Measurements from ENCODE around the gene STRA6. TPM values are rescaled to one million over a fixed set of nuclear protein-coding genes. Genes with fewer than 3 reads are reported as not detected.

STRA6 gene, protein sequence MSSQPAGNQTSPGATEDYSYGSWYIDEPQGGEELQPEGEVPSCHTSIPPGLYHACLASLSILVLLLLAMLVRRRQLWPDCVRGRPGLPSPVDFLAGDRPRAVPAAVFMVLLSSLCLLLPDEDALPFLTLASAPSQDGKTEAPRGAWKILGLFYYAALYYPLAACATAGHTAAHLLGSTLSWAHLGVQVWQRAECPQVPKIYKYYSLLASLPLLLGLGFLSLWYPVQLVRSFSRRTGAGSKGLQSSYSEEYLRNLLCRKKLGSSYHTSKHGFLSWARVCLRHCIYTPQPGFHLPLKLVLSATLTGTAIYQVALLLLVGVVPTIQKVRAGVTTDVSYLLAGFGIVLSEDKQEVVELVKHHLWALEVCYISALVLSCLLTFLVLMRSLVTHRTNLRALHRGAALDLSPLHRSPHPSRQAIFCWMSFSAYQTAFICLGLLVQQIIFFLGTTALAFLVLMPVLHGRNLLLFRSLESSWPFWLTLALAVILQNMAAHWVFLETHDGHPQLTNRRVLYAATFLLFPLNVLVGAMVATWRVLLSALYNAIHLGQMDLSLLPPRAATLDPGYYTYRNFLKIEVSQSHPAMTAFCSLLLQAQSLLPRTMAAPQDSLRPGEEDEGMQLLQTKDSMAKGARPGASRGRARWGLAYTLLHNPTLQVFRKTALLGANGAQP
- polyA plus RNA-seq (ENCODE audit: low read depth in 6 of 6), result not detected

GRCh38 chr15:74202452-74203401 lies at the start of gene STRA6:
TSS of gene STRA6 (minus strand) at chr15:74202787. CDS start at chr15:74202267, 520 bp downstream.
- H3K27ac Mint-ChIP-seq, result no peak within 1 kb of the TSS
- H3K4me1 Mint-ChIP-seq, result no peaks in the 10 kb centered on the region
- peaks cover 10 to 43% (median 37%) of the 10 kb centered on the region in 3 donors for H3K27me3 Mint-ChIP-seq
- DNase-seq (no peak), ATAC-seq (ENCODE audit: low read depth in 2 of 2) (no peak)
- H3K9me3 Mint-ChIP-seq, result peaks cover 0 to 2% (median 0%) of the 10 kb centered on the region in 7 donors
- H3K4me3 Mint-ChIP-seq, result no peak within 1 kb of the TSS
- H3K36me3 Mint-ChIP-seq, result no peaks in the 10 kb centered on the region

DNA sequence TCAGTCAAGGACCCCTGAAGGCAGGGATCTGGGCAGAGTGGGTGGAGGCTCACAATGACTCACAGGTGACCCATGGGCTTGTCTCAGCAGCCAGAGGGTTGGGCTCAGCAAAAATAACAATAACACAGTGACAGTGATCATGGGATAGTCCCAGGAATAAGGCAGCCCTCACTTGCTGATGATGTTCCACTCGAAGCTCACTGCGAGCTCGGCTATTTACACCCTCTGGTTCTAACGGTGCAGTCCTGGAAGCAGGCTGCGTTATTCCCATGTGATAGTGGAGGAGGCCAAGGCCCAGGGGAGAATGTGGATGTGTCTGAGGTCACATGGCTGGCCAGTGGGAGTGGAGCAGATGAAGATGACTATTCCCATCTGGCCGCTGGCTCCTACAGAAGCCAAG lies 49.7 kb upstream of the STRA6 start:
- no peaks in the 10 kb centered on the region for H3K4me1 Mint-ChIP-seq
- no peak overlapping the region for H3K27ac Mint-ChIP-seq
- no peaks in the 10 kb centered on the region for H3K9me3 Mint-ChIP-seq
- no peak overlapping the region for H3K4me3 Mint-ChIP-seq
- H3K27me3 Mint-ChIP-seq, result peaks cover 14 to 42% (median 25%) of the 10 kb centered on the region in 3 donors
- H3K36me3 Mint-ChIP-seq, result no peaks in the 10 kb centered on the region
- DNase-seq, result no peak
- no peak for ATAC-seq (ENCODE audit: low read depth in 2 of 2)

- DNase-seq, result no peak
- peak overlapping the region in 1 of 8 donors; percentile 70 for H3K4me3 Mint-ChIP-seq
- H3K9me3 Mint-ChIP-seq, result no peaks in the 10 kb centered on the region
- H3K27me3 Mint-ChIP-seq, result peaks cover 9 to 36% (median 21%) of the 10 kb centered on the region in 3 donors
- peak overlapping the region in 1 of 6 donors; percentile 26 for H3K27ac Mint-ChIP-seq
- no peaks in the 10 kb centered on the region for H3K4me1 Mint-ChIP-seq
- ATAC-seq (ENCODE audit: low read depth in 2 of 2), result no peak
- H3K36me3 Mint-ChIP-seq, result no peaks in the 10 kb centered on the region
Observed at GRCh38 chr15:74251131-74251811, 48.7 kb upstream of the STRA6 start.

- peaks cover 0 to 3% (median 0%) of the 10 kb centered on the region in 3 donors for H3K4me1 Mint-ChIP-seq
- ATAC-seq (ENCODE audit: low read depth in 2 of 2), result no peak
- no peak overlapping the region for H3K4me3 Mint-ChIP-seq
- DNase-seq, result no peak
- H3K9me3 Mint-ChIP-seq, result no peaks in the 10 kb centered on the region
- no peaks in the 10 kb centered on the region for H3K36me3 Mint-ChIP-seq
- H3K27ac Mint-ChIP-seq, result no peak overlapping the region
- H3K27me3 Mint-ChIP-seq, result peaks cover 6 to 38% (median 23%) of the 10 kb centered on the region in 3 donors
Observed at GRCh38 chr15:74250266-74250665, 47.7 kb upstream of the STRA6 start.

GRCh38 chr15:74245342-74245931 lies 42.9 kb upstream of the STRA6 start:
- DNase-seq (no peak), ATAC-seq (ENCODE audit: low read depth in 2 of 2) (no peak)
- Mint-ChIP-seq H3K36me3 (no peaks in the 10 kb centered on the region), H3K27me3 (peaks cover 23 to 56% (median 50%) of the 10 kb centered on the region in 3 donors), H3K27ac (no peak overlapping the region), H3K4me3 (no peak overlapping the region), H3K4me1 (peaks cover 6 to 9% (median 8%) of the 10 kb centered on the region in 3 donors), H3K9me3 (no peaks in the 10 kb centered on the region)

DNA sequence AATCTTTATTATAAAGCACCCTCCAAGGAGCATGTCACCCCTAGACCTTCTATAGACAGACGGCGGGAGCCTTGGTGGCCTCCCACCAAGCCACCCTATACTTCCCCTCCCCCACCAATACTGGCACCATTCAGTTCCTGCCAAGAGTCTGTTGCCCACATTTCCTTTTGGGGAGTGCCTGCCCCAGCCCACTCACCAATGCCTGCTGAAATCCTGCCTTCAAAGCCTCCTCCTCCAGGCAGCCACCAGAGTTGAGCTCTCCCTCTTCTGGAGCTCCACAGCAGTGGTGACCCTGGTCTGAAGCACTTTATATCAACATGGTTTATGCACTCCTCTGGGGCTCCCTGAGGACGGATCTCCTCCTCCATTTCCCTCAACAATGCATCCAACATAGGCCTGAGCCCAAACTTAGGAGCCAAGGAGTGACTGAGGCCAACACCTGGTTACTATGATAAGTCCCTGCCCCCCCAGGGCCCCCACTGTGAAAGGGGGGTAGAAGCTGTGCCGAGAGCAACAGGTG lies 42.3 kb upstream of the STRA6 start:
- no peak overlapping the region for H3K4me3 Mint-ChIP-seq
- no peaks in the 10 kb centered on the region for H3K36me3 Mint-ChIP-seq
- DNase-seq (no peak), ATAC-seq (ENCODE audit: low read depth in 2 of 2) (no peak)
- H3K27me3 Mint-ChIP-seq, result peaks cover 21 to 50% (median 50%) of the 10 kb centered on the region in 3 donors
- no peaks in the 10 kb centered on the region for H3K9me3 Mint-ChIP-seq
- H3K4me1 Mint-ChIP-seq, result peaks cover 6 to 9% (median 8%) of the 10 kb centered on the region in 3 donors
- H3K27ac Mint-ChIP-seq, result no peak overlapping the region

DNA sequence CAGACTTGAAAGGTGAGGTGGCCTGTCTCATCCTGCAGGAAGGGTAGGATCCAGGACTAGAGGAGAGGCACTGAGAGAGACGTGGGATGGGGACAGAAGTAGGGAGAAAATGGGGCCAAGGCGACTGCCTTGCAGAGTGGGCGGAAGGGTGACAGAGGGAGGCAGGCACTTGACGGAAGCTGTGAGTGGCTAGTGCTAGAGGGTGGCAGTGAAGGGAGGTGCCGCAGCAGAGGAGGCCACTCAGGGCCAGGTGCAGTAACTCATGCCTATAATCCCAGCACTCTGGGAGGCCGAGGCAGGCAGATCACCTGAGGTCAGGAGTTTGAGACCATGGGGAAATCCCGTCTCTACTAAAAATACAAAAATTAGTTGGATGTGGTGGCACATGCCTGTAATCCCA lies 40.8 kb upstream of the STRA6 start:
- no peak for ATAC-seq (ENCODE audit: low read depth in 2 of 2)
- Mint-ChIP-seq H3K9me3 (no peaks in the 10 kb centered on the region), H3K27me3 (peaks cover 29 to 50% (median 47%) of the 10 kb centered on the region in 3 donors), H3K4me3 (no peak overlapping the region), H3K27ac (no peak overlapping the region), H3K4me1 (peaks cover 6 to 9% (median 8%) of the 10 kb centered on the region in 3 donors), H3K36me3 (no peaks in the 10 kb centered on the region)
- no peak for DNase-seq

DNA sequence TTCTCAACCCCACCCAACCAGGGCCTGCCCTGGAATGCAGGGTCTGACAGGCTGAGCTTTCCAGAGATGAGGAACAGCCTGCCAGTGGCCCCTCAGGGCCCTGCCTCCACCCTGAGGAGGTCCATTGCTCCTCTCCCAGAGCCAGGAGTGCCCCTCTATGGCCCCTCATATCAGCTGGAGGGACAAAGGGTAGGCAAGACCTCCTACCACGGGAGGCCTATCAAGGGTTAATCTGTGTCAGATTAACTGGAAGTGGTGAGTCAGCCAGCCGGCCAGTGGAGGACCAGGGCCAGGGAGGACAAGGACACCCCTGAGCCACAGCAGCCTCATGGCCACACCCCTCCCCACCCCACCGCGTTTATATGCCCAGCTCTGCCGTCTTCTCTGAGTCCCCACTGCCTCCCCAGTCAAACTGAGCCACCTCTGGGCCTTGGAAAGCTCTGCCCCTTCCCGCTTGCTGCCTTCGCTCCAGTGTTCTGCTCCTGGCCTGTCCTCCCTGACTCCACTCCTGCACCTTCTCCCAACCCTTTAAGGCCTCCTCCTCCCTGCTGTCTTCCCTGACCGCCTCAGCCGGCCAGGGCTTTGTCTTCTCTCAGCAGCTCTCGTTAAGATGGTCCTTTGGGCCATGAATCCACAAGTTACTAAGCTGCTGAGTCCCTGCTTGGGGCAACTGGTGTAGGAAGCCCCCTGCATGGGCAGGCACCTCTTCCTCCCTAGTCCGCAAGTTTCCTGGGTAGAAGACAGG lies 40.0 kb upstream of the STRA6 start:
- peak overlapping the region in 1 of 6 donors; percentile 18 for H3K27ac Mint-ChIP-seq
- H3K27me3 Mint-ChIP-seq, result peaks cover 31 to 50% (median 47%) of the 10 kb centered on the region in 3 donors
- H3K4me1 Mint-ChIP-seq, result peaks cover 6 to 9% (median 8%) of the 10 kb centered on the region in 3 donors
- no peaks in the 10 kb centered on the region for H3K36me3 Mint-ChIP-seq
- ATAC-seq (ENCODE audit: low read depth in 2 of 2) (no peak), DNase-seq (no peak)
- no peak overlapping the region for H3K4me3 Mint-ChIP-seq
- H3K9me3 Mint-ChIP-seq, result no peaks in the 10 kb centered on the region

DNA sequence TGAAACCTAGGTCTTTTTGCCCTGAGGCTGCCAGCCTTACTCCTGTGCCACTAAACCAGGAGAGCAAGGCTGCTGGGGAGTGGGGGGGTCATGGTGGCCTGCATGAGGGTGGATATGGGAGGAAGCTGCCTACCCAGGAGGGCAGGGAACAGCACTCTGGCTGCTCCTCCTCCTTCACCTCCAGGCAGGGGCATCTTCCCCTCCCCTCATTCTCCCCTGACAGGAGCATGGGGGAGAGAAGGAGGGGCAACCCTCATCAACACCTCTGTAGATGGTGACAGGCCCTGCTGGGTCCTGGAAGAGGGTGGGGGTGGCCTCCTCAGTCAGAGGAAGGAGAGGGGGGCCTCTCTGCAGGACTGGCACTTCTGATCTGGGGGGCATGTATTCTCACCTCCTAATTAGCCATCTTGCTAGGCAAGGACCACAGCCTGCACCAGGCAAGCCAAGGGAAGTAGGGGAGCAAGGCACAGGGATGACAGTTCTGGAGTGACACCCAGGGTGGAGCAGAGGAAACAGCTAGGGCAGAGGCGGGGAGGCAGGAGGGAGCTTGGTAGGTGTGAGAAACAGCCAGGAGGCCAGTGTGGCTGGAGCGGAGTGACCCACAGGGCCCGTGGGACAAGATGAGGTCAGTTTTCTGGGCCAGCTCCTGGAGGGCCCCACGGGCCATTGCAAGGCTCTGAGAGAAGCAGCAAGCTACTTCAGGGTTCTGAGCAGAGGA lies 38.5 kb upstream of the STRA6 start:
- ATAC-seq (ENCODE audit: low read depth in 2 of 2) (no peak), DNase-seq (no peak)
- Mint-ChIP-seq H3K4me3 (peak overlapping the region in 1 of 8 donors; percentile 45), H3K36me3 (no peaks in the 10 kb centered on the region), H3K27ac (no peak overlapping the region), H3K9me3 (no peaks in the 10 kb centered on the region), H3K4me1 (peaks cover 11 to 13% (median 11%) of the 10 kb centered on the region in 3 donors), H3K27me3 (peaks cover 31 to 44% (median 41%) of the 10 kb centered on the region in 3 donors)

GRCh38 chr15:74240002-74240568 lies 37.5 kb upstream of the STRA6 start:
- Mint-ChIP-seq H3K9me3 (no peaks in the 10 kb centered on the region), H3K27me3 (peaks cover 31 to 39% (median 37%) of the 10 kb centered on the region in 3 donors), H3K4me1 (peaks cover 14 to 16% (median 14%) of the 10 kb centered on the region in 3 donors), H3K4me3 (no peak overlapping the region), H3K36me3 (no peaks in the 10 kb centered on the region), H3K27ac (no peak overlapping the region)
- no peak for DNase-seq
- no peak for ATAC-seq (ENCODE audit: low read depth in 2 of 2)
